ENCODE results near the gene RMND5A.
"Not testable (repeated sequence)": the region's sequence is repeated elsewhere in the genome, so short reads cannot be mapped to it uniquely, and the experiment has no call there.

DNA sequence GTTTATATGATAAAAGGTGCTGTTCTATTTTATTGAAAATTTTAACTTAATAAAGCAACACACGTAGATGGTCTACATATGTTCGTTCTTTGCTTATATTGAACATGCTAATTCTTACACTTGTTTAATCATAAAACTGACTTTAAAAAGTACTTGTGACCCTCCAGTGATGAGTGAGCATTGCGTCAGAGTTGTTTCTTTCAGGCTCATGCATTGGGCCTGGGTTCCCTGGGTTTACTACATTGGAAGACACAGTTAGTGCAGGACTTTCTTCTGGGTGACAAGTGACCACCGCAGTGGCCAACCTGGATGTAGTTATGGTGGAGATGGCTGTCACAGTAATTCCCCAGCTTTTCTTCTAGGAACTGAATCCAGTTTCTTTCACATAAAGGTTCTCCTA lies 13.4 kb downstream of the RMND5A start:
- TF ChIP-seq, protein P1, sequence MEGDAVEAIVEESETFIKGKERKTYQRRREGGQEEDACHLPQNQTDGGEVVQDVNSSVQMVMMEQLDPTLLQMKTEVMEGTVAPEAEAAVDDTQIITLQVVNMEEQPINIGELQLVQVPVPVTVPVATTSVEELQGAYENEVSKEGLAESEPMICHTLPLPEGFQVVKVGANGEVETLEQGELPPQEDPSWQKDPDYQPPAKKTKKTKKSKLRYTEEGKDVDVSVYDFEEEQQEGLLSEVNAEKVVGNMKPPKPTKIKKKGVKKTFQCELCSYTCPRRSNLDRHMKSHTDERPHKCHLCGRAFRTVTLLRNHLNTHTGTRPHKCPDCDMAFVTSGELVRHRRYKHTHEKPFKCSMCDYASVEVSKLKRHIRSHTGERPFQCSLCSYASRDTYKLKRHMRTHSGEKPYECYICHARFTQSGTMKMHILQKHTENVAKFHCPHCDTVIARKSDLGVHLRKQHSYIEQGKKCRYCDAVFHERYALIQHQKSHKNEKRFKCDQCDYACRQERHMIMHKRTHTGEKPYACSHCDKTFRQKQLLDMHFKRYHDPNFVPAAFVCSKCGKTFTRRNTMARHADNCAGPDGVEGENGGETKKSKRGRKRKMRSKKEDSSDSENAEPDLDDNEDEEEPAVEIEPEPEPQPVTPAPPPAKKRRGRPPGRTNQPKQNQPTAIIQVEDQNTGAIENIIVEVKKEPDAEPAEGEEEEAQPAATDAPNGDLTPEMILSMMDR (IDR thresholded peaks at IDR 0.05; ENCODE audit: poor library complexity): not testable (repeated sequence)
- TF ChIP-seq EZH2phosphoT487 (IDR thresholded peaks at IDR 0.05; ENCODE audit: low read depth, severe bottlenecking, unreplicated experiment): not testable (repeated sequence)
